Endodermal cell (in vitro differentiated cells): Measurements from ENCODE around the gene PLAC8L1. TPM values are rescaled to one million over a fixed set of nuclear protein-coding genes. Genes with fewer than 3 reads are reported as not detected.

Experiments
- DNase-seq: peaks from one replicate; pipeline ENCODE4 v3.0.0-alpha.2; 2017
- H3K27ac ChIP-seq: 2 replicates; pipeline ENCODE4 v1.5.1; 2013; ENCODE audit warnings: mild to moderate bottlenecking, low read depth, low read length, moderate library complexity
- H3K27me3 ChIP-seq: 2 replicates; pipeline ENCODE4 v1.6.1; 2013; ENCODE audit warnings: mild to moderate bottlenecking, low read length, moderate library complexity; ENCODE audit not compliant: insufficient read depth, control insufficient read depth, poor library complexity, severe bottlenecking
- H3K36me3 ChIP-seq: 2 replicates; pipeline ENCODE4 v1.7.0; 2013; ENCODE audit warnings: mild to moderate bottlenecking, low read length, moderate library complexity; ENCODE audit not compliant: control insufficient read depth, insufficient read depth
- H3K4me1 ChIP-seq: one replicate; pipeline ENCODE4 v1.7.0; 2013; ENCODE audit warnings: low read length; ENCODE audit not compliant: control insufficient read depth, insufficient read depth
- H3K4me3 ChIP-seq: 2 replicates; pipeline ENCODE4 v1.5.1; 2013; ENCODE audit warnings: mild to moderate bottlenecking, low read length, moderate library complexity
- H3K9ac ChIP-seq: 2 replicates; pipeline ENCODE4 v1.6.1; 2013; ENCODE audit warnings: mild to moderate bottlenecking, low read length, moderate library complexity; ENCODE audit not compliant: poor library complexity, severe bottlenecking; ENCODE audit errors: extremely low read depth
- H3K9me3 ChIP-seq: 2 replicates; pipeline ENCODE4 v1.6.1; 2013; ENCODE audit warnings: mild to moderate bottlenecking, low read length, moderate library complexity; ENCODE audit not compliant: control insufficient read depth
- H3K27ac Mint-ChIP-seq: 2 replicates; pipeline ENCODE4 v1.8.0; 2020; ENCODE audit warnings: mixed read lengths
- H3K27me3 Mint-ChIP-seq: 2 replicates; pipeline ENCODE4 v1.8.0; 2021; ENCODE audit warnings: mild to moderate bottlenecking, mixed read lengths; ENCODE audit not compliant: insufficient read depth
- H3K36me3 Mint-ChIP-seq: 2 replicates; pipeline ENCODE4 v1.8.0; 2020; ENCODE audit warnings: low read depth, mixed read lengths
- H3K4me1 Mint-ChIP-seq: 2 replicates; pipeline ENCODE4 v1.8.0; 2020; ENCODE audit warnings: mixed read lengths
- H3K4me3 Mint-ChIP-seq: 2 replicates; pipeline ENCODE4 v1.8.0; 2020; ENCODE audit warnings: mild to moderate bottlenecking, moderate library complexity, mixed read lengths
- H3K9me3 Mint-ChIP-seq: 2 replicates; pipeline ENCODE4 v1.8.0; 2020; ENCODE audit warnings: mild to moderate bottlenecking, mixed read lengths
- WGBS, 2 experiments: methylation state at CpG; one replicate each; pipeline versions ENCODE4 v1.1.5 to v1.1.7; 2013; ENCODE audit warnings: missing lambda C conversion rate in 2 of 2, mixed read lengths in 1 of 2; ENCODE audit not compliant: insufficient coverage in 1 of 2, insufficient read length in 1 of 2; 5-methylcytosine and 5-hydroxymethylcytosine counted together
- total RNA-seq, 2 donors: library from RNA; stranded (reverse); fragmentation: NEBNext Ultra II Directional in 1 of 2; extraction: Animal tissue kit (Norgen Biotek cat#: 25700) in 1 of 2; gene quantifications; 2 replicates in 1 of 2; 3 replicates in 1 of 2; pipeline ENCODE4 v1.2.1, GENCODE V29; 2021
- TF ChIP-seq, protein P1 (sequence below): fragments of 200-600 bp; sonication (generic); conservative IDR thresholded peaks from 2 replicates; pipeline ENCODE4 v1.5.0; 2021; ENCODE audit warnings: antibody characterized with exemption, mild to moderate bottlenecking

PLAC8L1 gene
- total RNA-seq, 2 donors from 2014 or later, result 1.00 to 1.5 TPM

- H3K4me3 ChIP-seq, result no peak overlapping the region
- no peaks in the 10 kb centered on the region for H3K27me3 ChIP-seq
- no peak overlapping the region for H3K9ac ChIP-seq
- WGBS, 2 experiments, result 64 to 89% methylated on average over 1 to 5 of the region's 7 CpGs
- no peaks in the 10 kb centered on the region for H3K9me3 ChIP-seq
- Mint-ChIP-seq H3K36me3 (no peaks in the 10 kb centered on the region), H3K27ac (no peak overlapping the region), H3K27me3 (no peaks in the 10 kb centered on the region), H3K4me1 (peaks cover 22% of the 10 kb centered on the region), H3K4me3 (no peak overlapping the region), H3K9me3 (no peaks in the 10 kb centered on the region)
- TF ChIP-seq, protein P1, sequence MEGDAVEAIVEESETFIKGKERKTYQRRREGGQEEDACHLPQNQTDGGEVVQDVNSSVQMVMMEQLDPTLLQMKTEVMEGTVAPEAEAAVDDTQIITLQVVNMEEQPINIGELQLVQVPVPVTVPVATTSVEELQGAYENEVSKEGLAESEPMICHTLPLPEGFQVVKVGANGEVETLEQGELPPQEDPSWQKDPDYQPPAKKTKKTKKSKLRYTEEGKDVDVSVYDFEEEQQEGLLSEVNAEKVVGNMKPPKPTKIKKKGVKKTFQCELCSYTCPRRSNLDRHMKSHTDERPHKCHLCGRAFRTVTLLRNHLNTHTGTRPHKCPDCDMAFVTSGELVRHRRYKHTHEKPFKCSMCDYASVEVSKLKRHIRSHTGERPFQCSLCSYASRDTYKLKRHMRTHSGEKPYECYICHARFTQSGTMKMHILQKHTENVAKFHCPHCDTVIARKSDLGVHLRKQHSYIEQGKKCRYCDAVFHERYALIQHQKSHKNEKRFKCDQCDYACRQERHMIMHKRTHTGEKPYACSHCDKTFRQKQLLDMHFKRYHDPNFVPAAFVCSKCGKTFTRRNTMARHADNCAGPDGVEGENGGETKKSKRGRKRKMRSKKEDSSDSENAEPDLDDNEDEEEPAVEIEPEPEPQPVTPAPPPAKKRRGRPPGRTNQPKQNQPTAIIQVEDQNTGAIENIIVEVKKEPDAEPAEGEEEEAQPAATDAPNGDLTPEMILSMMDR, result no peak
- peak; percentile 47 for DNase-seq
- no peaks in the 10 kb centered on the region for H3K4me1 ChIP-seq
- H3K27ac ChIP-seq, result no peak overlapping the region
- no peaks in the 10 kb centered on the region for H3K36me3 ChIP-seq
Measured at GRCh38 chr5:146079695-146080373, 25.5 kb downstream of the PLAC8L1 start.

DNA sequence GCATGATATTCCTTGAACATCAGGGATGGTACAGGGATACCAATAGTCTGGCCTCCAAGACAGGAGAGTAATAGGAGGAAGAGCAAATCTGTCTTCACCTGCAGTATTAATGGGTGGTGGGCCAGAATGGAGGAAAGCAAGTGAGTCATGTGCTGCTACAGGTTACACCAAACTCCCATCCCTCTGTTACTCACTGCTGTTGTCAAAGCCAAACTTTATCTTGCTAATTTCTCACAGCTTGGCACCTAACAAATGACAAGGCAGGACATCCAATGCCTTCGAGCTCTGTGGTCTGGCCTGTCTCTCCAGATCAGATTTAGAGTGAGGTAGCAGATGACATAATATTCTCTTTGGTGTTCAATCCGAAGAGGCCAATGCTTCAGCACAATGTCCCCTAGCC lies 26.8 kb downstream of the PLAC8L1 start:
- Histone ChIP-seq H3K4me3 (no peak overlapping the region), H3K9me3 (no peaks in the 10 kb centered on the region), H3K4me1 (no peaks in the 10 kb centered on the region), H3K27ac (no peak overlapping the region), H3K9ac (no peak overlapping the region), H3K27me3 (no peaks in the 10 kb centered on the region), H3K36me3 (no peaks in the 10 kb centered on the region)
- no peaks in the 10 kb centered on the region for H3K36me3 Mint-ChIP-seq
- peak; percentile 67 for DNase-seq
- H3K9me3 Mint-ChIP-seq, result no peaks in the 10 kb centered on the region
- peaks cover 2% of the 10 kb centered on the region for H3K27me3 Mint-ChIP-seq
- no peak overlapping the region for H3K27ac Mint-ChIP-seq
- WGBS, 2 experiments, result 35% methylated on average over 2 of the region's 2 CpGs; no CpG with 5 or more reads in 1 of the 2 experiments
- TF ChIP-seq, protein P1, result no peak
- peaks cover 24% of the 10 kb centered on the region for H3K4me1 Mint-ChIP-seq
- no peak overlapping the region for H3K4me3 Mint-ChIP-seq

DNA sequence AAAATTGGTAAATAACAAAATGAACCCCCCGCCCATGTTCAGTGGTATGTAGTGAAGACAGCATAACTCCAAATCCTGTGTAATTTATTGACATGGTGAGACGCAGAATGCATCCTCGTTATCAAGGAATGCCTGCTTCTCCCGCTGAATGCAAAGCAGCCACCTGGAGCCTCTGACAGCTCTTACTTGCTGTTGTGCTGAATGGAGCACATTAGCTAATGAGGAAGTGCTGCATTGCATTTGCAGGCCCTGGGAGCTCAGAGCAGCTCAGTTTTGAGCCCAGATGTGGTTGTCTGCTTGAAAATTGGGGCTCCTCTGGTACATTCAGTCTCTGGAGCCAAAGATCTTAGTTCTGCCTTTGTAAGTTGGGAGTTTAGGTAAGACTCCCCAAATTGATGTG lies 28.9 kb downstream of the PLAC8L1 start:
- Histone ChIP-seq H3K4me1 (no peaks in the 10 kb centered on the region), H3K27me3 (no peaks in the 10 kb centered on the region), H3K36me3 (no peaks in the 10 kb centered on the region), H3K27ac (no peak overlapping the region), H3K9ac (no peak overlapping the region), H3K4me3 (no peak overlapping the region), H3K9me3 (no peaks in the 10 kb centered on the region)
- WGBS, 2 experiments, result 47% methylated on average over 4 of the region's 4 CpGs
- Mint-ChIP-seq H3K4me1 (peaks cover 34% of the 10 kb centered on the region), H3K4me3 (no peak overlapping the region), H3K36me3 (no peaks in the 10 kb centered on the region), H3K9me3 (no peaks in the 10 kb centered on the region), H3K27me3 (peaks cover 6% of the 10 kb centered on the region), H3K27ac (no peak overlapping the region)
- DNase-seq, result peak; percentile 79
- TF ChIP-seq, protein P1, result no peak
